ENCODE results near the gene GRIK3.

Gene GRIK3

GRCh38 chr1:37069406-37069805 lies 35.1 kb upstream of the GRIK3 start:
- Histone ChIP-seq H3K27ac (ENCODE audit: low read depth, low read length) (no peak overlapping the region), H3K4me1 (ENCODE audit: control insufficient read depth, insufficient read depth, low read length, unreplicated experiment) (no peaks in the 10 kb centered on the region), H3K36me3 (ENCODE audit: insufficient read depth, low read length) (no peaks in the 10 kb centered on the region), H3K27me3 (ENCODE audit: insufficient read depth, low read length) (no peaks in the 10 kb centered on the region), H3K4me3 (ENCODE audit: low read depth, low read length) (no peak overlapping the region), H3K79me2 (ENCODE audit: control insufficient read depth, insufficient read depth, low read length, unreplicated experiment) (no peaks in the 10 kb centered on the region), H2AFZ (ENCODE audit: low read length, unreplicated experiment) (no peak overlapping the region)

DNA sequence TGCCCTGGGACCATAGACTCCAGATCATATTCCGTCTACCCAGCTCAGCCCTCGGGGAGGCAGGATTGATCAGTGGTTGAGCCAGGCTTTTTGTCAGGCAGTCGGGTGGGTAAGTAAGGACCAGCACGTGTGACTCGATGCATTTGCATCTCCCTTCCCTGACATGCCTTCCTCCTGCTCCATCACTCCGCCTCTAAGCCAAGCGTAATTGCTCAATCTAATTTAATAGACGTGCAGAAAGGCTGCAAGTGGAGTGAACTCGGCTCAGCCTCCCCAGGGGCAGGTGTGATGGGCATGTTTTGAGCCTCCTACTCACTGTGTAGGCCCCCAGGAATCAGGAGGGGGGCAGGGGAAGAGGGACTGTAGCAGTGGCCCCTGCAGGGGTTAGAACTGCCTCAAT lies 34.6 kb upstream of the GRIK3 start:
- Histone ChIP-seq H3K4me1 (ENCODE audit: control insufficient read depth, insufficient read depth, low read length, unreplicated experiment) (no peaks in the 10 kb centered on the region), H3K27ac (ENCODE audit: low read depth, low read length) (no peak overlapping the region), H3K4me3 (ENCODE audit: low read depth, low read length) (no peak overlapping the region), H2AFZ (ENCODE audit: low read length, unreplicated experiment) (no peak overlapping the region), H3K79me2 (ENCODE audit: control insufficient read depth, insufficient read depth, low read length, unreplicated experiment) (no peaks in the 10 kb centered on the region), H3K27me3 (ENCODE audit: insufficient read depth, low read length) (no peaks in the 10 kb centered on the region), H3K36me3 (ENCODE audit: insufficient read depth, low read length) (no peaks in the 10 kb centered on the region)

GRCh38 chr1:37068260-37068659 lies 33.9 kb upstream of the GRIK3 start:
- Histone ChIP-seq H3K79me2 (ENCODE audit: control insufficient read depth, insufficient read depth, low read length, unreplicated experiment) (no peaks in the 10 kb centered on the region), H3K27me3 (ENCODE audit: insufficient read depth, low read length) (no peaks in the 10 kb centered on the region), H3K27ac (ENCODE audit: low read depth, low read length) (no peak overlapping the region), H3K4me3 (ENCODE audit: low read depth, low read length) (no peak overlapping the region), H3K4me1 (ENCODE audit: control insufficient read depth, insufficient read depth, low read length, unreplicated experiment) (no peaks in the 10 kb centered on the region), H3K36me3 (ENCODE audit: insufficient read depth, low read length) (no peaks in the 10 kb centered on the region), H2AFZ (ENCODE audit: low read length, unreplicated experiment) (no peak overlapping the region)

DNA sequence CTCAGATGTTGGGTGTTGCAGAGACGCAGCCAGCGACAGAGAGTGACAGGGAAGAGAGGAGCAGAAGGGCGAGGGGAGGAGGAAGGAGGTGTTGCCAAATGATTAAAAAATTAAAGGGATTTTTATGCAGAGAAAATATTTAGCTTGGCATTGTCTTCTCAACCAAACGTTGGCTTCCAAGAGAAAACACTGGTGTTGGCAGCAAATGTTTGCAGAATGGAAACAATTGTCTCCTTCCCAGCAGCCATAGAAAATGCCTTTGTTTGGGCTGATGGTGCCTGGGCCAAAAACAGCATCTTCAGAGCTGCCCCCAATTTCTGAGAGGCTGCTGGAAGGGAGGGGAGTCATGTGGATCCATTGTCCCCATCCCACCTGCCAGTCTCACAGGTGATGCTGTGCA lies 29.7 kb upstream of the GRIK3 start:
- no peaks in the 10 kb centered on the region for H3K36me3 ChIP-seq (ENCODE audit: insufficient read depth, low read length)
- H3K79me2 ChIP-seq (ENCODE audit: control insufficient read depth, insufficient read depth, low read length, unreplicated experiment): no peaks in the 10 kb centered on the region
- no peaks in the 10 kb centered on the region for H3K4me1 ChIP-seq (ENCODE audit: control insufficient read depth, insufficient read depth, low read length, unreplicated experiment)
- H3K27me3 ChIP-seq (ENCODE audit: insufficient read depth, low read length): no peaks in the 10 kb centered on the region
- H2AFZ ChIP-seq (ENCODE audit: low read length, unreplicated experiment): no peak overlapping the region
- H3K27ac ChIP-seq (ENCODE audit: low read depth, low read length): no peak overlapping the region
- H3K4me3 ChIP-seq (ENCODE audit: low read depth, low read length): no peak overlapping the region

DNA sequence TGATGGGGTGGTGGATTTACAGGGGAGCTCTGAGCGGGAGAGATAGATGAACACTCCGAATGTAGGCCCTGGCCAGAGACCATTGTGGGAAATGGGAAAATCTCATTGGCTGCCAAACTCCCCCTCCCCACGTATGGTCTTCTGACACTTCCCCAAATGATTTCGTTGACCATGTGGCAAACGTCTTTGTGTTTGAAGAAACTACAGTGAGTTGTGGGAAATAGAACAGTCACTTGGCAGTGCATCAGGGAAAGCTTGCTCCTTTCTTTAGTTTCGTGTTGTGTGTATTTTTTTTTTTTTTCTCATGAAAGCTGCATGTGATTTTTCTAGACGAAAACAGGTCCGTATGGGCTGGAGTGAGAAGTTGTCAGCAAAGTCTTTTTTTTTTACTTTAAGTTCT lies 25.0 kb upstream of the GRIK3 start:
- H3K79me2 ChIP-seq (ENCODE audit: control insufficient read depth, insufficient read depth, low read length, unreplicated experiment): no peaks in the 10 kb centered on the region
- H3K36me3 ChIP-seq (ENCODE audit: insufficient read depth, low read length): no peaks in the 10 kb centered on the region
- H3K27me3 ChIP-seq (ENCODE audit: insufficient read depth, low read length): no peaks in the 10 kb centered on the region
- no peaks in the 10 kb centered on the region for H3K4me1 ChIP-seq (ENCODE audit: control insufficient read depth, insufficient read depth, low read length, unreplicated experiment)
- H3K27ac ChIP-seq (ENCODE audit: low read depth, low read length): no peak overlapping the region
- no peak overlapping the region for H2AFZ ChIP-seq (ENCODE audit: low read length, unreplicated experiment)
- no peak overlapping the region for H3K4me3 ChIP-seq (ENCODE audit: low read depth, low read length)

GRCh38 chr1:37058424-37058988 lies 24.2 kb upstream of the GRIK3 start:
- no peak overlapping the region for H3K4me3 ChIP-seq (ENCODE audit: low read depth, low read length)
- H3K4me1 ChIP-seq (ENCODE audit: control insufficient read depth, insufficient read depth, low read length, unreplicated experiment): no peaks in the 10 kb centered on the region
- no peaks in the 10 kb centered on the region for H3K79me2 ChIP-seq (ENCODE audit: control insufficient read depth, insufficient read depth, low read length, unreplicated experiment)
- no peaks in the 10 kb centered on the region for H3K27me3 ChIP-seq (ENCODE audit: insufficient read depth, low read length)
- H3K27ac ChIP-seq (ENCODE audit: low read depth, low read length): no peak overlapping the region
- no peak overlapping the region for H2AFZ ChIP-seq (ENCODE audit: low read length, unreplicated experiment)
- H3K36me3 ChIP-seq (ENCODE audit: insufficient read depth, low read length): no peaks in the 10 kb centered on the region

DNA sequence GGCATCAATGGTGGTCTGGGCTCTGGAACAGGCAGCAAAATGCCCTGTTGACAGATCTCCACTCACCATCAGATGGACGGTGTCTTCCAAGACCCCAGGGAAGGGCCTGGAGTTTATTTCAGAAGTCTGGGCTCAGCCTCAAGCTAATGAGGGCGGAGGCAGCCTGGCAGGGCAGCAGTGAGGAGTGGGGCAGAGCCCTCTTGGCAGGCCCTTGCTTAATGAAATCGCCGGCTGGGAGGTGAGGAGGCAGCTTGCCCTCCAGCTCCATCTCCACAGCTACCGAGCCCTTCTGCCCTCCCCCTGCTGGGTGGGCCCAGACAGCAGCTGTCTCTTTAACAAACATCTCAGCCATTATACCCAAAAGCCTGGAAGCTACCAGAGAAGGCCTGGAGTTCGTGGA lies 22.0 kb upstream of the GRIK3 start:
- Histone ChIP-seq H3K4me1 (ENCODE audit: control insufficient read depth, insufficient read depth, low read length, unreplicated experiment) (no peaks in the 10 kb centered on the region), H3K4me3 (ENCODE audit: low read depth, low read length) (no peak overlapping the region), H3K27ac (ENCODE audit: low read depth, low read length) (no peak overlapping the region), H2AFZ (ENCODE audit: low read length, unreplicated experiment) (no peak overlapping the region), H3K36me3 (ENCODE audit: insufficient read depth, low read length) (no peaks in the 10 kb centered on the region), H3K79me2 (ENCODE audit: control insufficient read depth, insufficient read depth, low read length, unreplicated experiment) (no peaks in the 10 kb centered on the region), H3K27me3 (ENCODE audit: insufficient read depth, low read length) (no peaks in the 10 kb centered on the region)

DNA sequence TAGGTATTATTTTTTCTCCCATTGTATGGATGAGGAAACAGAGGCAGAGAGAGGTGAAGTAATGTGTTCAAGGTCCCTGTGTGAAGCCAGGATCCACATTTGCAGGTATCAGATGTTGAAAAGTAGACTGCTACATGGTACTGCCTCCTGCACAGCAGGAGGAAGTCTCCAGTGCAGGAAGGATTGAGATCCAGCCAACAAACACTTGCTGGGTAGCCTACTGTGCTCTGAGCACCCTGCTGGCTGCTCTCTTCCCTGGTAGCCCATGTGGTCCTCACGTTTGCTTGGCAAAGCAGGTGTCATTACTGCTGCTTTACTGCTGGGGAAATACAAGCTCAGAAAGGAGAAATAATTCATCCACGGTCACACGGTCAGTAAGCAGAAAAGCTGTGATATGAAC lies 21.3 kb upstream of the GRIK3 start:
- Histone ChIP-seq H3K27ac (ENCODE audit: low read depth, low read length) (no peak overlapping the region), H3K4me3 (ENCODE audit: low read depth, low read length) (no peak overlapping the region), H2AFZ (ENCODE audit: low read length, unreplicated experiment) (no peak overlapping the region), H3K27me3 (ENCODE audit: insufficient read depth, low read length) (no peaks in the 10 kb centered on the region), H3K4me1 (ENCODE audit: control insufficient read depth, insufficient read depth, low read length, unreplicated experiment) (no peaks in the 10 kb centered on the region), H3K79me2 (ENCODE audit: control insufficient read depth, insufficient read depth, low read length, unreplicated experiment) (no peaks in the 10 kb centered on the region), H3K36me3 (ENCODE audit: insufficient read depth, low read length) (no peaks in the 10 kb centered on the region)

DNA sequence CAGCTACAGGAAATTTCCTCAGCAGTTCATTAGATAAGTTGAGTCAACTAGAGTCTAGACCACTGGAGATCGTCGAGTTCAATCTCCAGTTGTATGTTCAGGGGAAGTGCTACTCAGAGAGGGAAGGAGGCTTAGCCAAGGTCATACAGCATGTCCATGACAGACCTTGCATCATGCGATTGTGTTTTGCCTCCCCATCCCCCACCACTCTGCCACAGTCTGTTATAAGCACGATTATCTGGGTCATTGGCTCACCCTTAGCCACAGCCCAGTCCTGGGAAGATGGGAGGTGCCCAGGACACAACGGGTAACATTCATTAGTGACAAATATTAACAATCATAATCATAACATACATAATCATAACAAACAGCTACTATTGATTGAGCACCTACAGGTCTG lies 18.9 kb upstream of the GRIK3 start:
- no peaks in the 10 kb centered on the region for H3K27me3 ChIP-seq (ENCODE audit: insufficient read depth, low read length)
- H3K27ac ChIP-seq (ENCODE audit: low read depth, low read length): no peak overlapping the region
- no peaks in the 10 kb centered on the region for H3K79me2 ChIP-seq (ENCODE audit: control insufficient read depth, insufficient read depth, low read length, unreplicated experiment)
- no peaks in the 10 kb centered on the region for H3K36me3 ChIP-seq (ENCODE audit: insufficient read depth, low read length)
- H3K4me3 ChIP-seq (ENCODE audit: low read depth, low read length): no peak overlapping the region
- H2AFZ ChIP-seq (ENCODE audit: low read length, unreplicated experiment): no peak overlapping the region
- no peaks in the 10 kb centered on the region for H3K4me1 ChIP-seq (ENCODE audit: control insufficient read depth, insufficient read depth, low read length, unreplicated experiment)

GRCh38 chr1:37052120-37052519 lies 17.8 kb upstream of the GRIK3 start:
- no peaks in the 10 kb centered on the region for H3K27me3 ChIP-seq (ENCODE audit: insufficient read depth, low read length)
- H3K4me1 ChIP-seq (ENCODE audit: control insufficient read depth, insufficient read depth, low read length, unreplicated experiment): no peaks in the 10 kb centered on the region
- no peak overlapping the region for H3K4me3 ChIP-seq (ENCODE audit: low read depth, low read length)
- no peak overlapping the region for H2AFZ ChIP-seq (ENCODE audit: low read length, unreplicated experiment)
- no peaks in the 10 kb centered on the region for H3K79me2 ChIP-seq (ENCODE audit: control insufficient read depth, insufficient read depth, low read length, unreplicated experiment)
- no peak overlapping the region for H3K27ac ChIP-seq (ENCODE audit: low read depth, low read length)
- no peaks in the 10 kb centered on the region for H3K36me3 ChIP-seq (ENCODE audit: insufficient read depth, low read length)

DNA sequence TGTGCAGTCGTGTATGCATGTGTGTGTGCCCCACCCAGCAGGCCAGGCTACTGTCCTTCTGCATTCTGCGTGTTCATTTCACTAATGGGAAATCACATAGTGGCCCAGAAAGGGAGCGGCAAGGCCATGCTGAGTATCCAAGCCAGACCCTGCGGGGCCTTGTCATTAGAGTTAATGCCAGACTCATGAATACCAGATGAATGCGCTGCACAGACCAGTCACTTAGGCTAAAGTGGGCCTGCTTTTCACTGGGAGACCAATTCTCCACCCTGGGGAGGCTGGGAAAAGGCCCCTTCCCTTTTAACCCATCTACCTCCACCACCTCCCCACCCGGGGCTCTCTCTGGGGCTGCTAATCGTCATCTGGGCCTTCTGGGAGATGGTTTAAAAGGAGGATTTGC lies 17.0 kb upstream of the GRIK3 start:
- H2AFZ ChIP-seq (ENCODE audit: low read length, unreplicated experiment): no peak overlapping the region
- H3K27ac ChIP-seq (ENCODE audit: low read depth, low read length): no peak overlapping the region
- H3K79me2 ChIP-seq (ENCODE audit: control insufficient read depth, insufficient read depth, low read length, unreplicated experiment): no peaks in the 10 kb centered on the region
- H3K27me3 ChIP-seq (ENCODE audit: insufficient read depth, low read length): no peaks in the 10 kb centered on the region
- H3K4me3 ChIP-seq (ENCODE audit: low read depth, low read length): no peak overlapping the region
- no peaks in the 10 kb centered on the region for H3K4me1 ChIP-seq (ENCODE audit: control insufficient read depth, insufficient read depth, low read length, unreplicated experiment)
- H3K36me3 ChIP-seq (ENCODE audit: insufficient read depth, low read length): no peaks in the 10 kb centered on the region
